WTC11 (cell line): Measurements from ENCODE around the gene EYA2. TPM values are rescaled to one million over a fixed set of nuclear protein-coding genes. Genes with fewer than 3 reads are reported as not detected.

Source experiments
- ATAC-seq: fragments of 200-7000 bp; cut with Tn5 transposase; 2 replicates; pipeline ENCODE4 v1.10.0; 2021; ENCODE audit warnings: mild to moderate bottlenecking, moderate library complexity
- CTCF ChIA-PET: fragments of 300-600 bp; sonication (Branson Sonifier 250); formaldehyde crosslinking; loops from one replicate; lab custom pipeline; 2021; ENCODE audit warnings: antibody characterized with exemption; lab: Charles Lee
- POLR2A ChIA-PET: fragments of 350-600 bp; sonication (Branson Sonifier 250); formaldehyde crosslinking; loops from one replicate; lab custom pipeline; 2021; ENCODE audit warnings: antibody characterized with exemption; lab: Charles Lee
- DNase-seq: peaks from one replicate; pipeline ENCODE4 v3.0.0; 2021; ENCODE audit warnings: low spot score
- H3K27ac Mint-ChIP-seq: 2 replicates; pipeline ENCODE4 v1.8.0; 2021; ENCODE audit warnings: mixed read lengths
- H3K27me3 Mint-ChIP-seq: 2 replicates; pipeline ENCODE4 v1.8.0; 2021; ENCODE audit warnings: low read depth, mild to moderate bottlenecking, moderate library complexity, mixed read lengths
- H3K36me3 Mint-ChIP-seq: 2 replicates; pipeline ENCODE4 v1.8.0; 2021; ENCODE audit warnings: mixed read lengths
- H3K4me1 Mint-ChIP-seq: 2 replicates; pipeline ENCODE4 v1.8.0; 2022; ENCODE audit warnings: mixed read lengths
- H3K4me3 Mint-ChIP-seq: 2 replicates; pipeline ENCODE4 v1.8.0; 2021; ENCODE audit warnings: mild to moderate bottlenecking, moderate library complexity, mixed read lengths
- H3K9me3 Mint-ChIP-seq: 2 replicates; pipeline ENCODE4 v1.8.0; 2021; ENCODE audit warnings: mixed read lengths
- ATF6 ChIP-seq: sonication (generic); formaldehyde crosslinking; IDR thresholded peaks from 2 replicates; pipeline ENCODE4 v1.8.1; 2023; ENCODE audit warnings: mild to moderate bottlenecking, missing genetic modification reagents
- ERG ChIP-seq: fragments of 250-450 bp; sonication (Bioruptor Pico); IDR thresholded peaks from 2 replicates; pipeline ENCODE4 v1.8.0; 2021; ENCODE audit warnings: mild to moderate bottlenecking
- ETV6 ChIP-seq: sonication (generic); formaldehyde crosslinking; IDR thresholded peaks from 2 replicates; pipeline ENCODE4 v1.8.1; 2022; ENCODE audit warnings: mild to moderate bottlenecking, missing genetic modification reagents
- GRHL2 ChIP-seq: fragments of 250-450 bp; sonication (Bioruptor Pico); IDR thresholded peaks from 2 replicates; pipeline ENCODE4 v1.8.0; 2022; ENCODE audit warnings: mild to moderate bottlenecking, moderate library complexity; ENCODE audit not compliant: insufficient replicate concordance, severe bottlenecking
- HMGXB4 ChIP-seq: sonication (generic); formaldehyde crosslinking; IDR thresholded peaks from 2 replicates; pipeline ENCODE4 v1.8.1; 2023; ENCODE audit warnings: mild to moderate bottlenecking, moderate library complexity, missing genetic modification reagents
- JAZF1 ChIP-seq: fragments of 250-450 bp; sonication (Bioruptor Pico); IDR thresholded peaks from 2 replicates; pipeline ENCODE4 v1.9.0; 2021; ENCODE audit warnings: moderate library complexity, mild to moderate bottlenecking, inconsistent platforms
- JUN ChIP-seq: sonication (generic); formaldehyde crosslinking; IDR thresholded peaks from 2 replicates; pipeline ENCODE4 v1.8.0; 2023; ENCODE audit warnings: mild to moderate bottlenecking, missing genetic modification reagents
- NR3C1 ChIP-seq: sonication (generic); formaldehyde crosslinking; conservative IDR thresholded peaks from 2 replicates; pipeline ENCODE4 v1.8.1; 2023; ENCODE audit warnings: low read depth, mild to moderate bottlenecking, missing genetic modification reagents
- SMAD3 ChIP-seq: sonication (generic); formaldehyde crosslinking; IDR thresholded peaks from 2 replicates; pipeline ENCODE4 v1.8.0; 2022; ENCODE audit warnings: missing genetic modification reagents, mild to moderate bottlenecking, borderline replicate concordance
- SOX15 ChIP-seq: fragments of 250-450 bp; sonication (Bioruptor Pico); IDR thresholded peaks from 2 replicates; pipeline ENCODE4 v1.9.0; 2021; ENCODE audit warnings: mild to moderate bottlenecking
- TCF7 ChIP-seq: sonication (generic); formaldehyde crosslinking; IDR thresholded peaks from 2 replicates; pipeline ENCODE4 v1.8.0; 2022; ENCODE audit warnings: mild to moderate bottlenecking, low read depth, missing genetic modification reagents, moderate library complexity
- TP53 ChIP-seq: sonication (generic); formaldehyde crosslinking; IDR thresholded peaks from 2 replicates; pipeline ENCODE4 v1.8.1; 2023; ENCODE audit warnings: mild to moderate bottlenecking, missing genetic modification reagents
- ZNF121 ChIP-seq: sonication (generic); formaldehyde crosslinking; IDR thresholded peaks from 2 replicates; pipeline ENCODE4 v1.8.0; 2023; ENCODE audit warnings: missing genetic modification reagents
- ZNF317 ChIP-seq: sonication (generic); formaldehyde crosslinking; IDR thresholded peaks from 2 replicates; pipeline ENCODE4 v1.8.1; 2023; ENCODE audit warnings: low read depth, mild to moderate bottlenecking, moderate library complexity, missing genetic modification reagents, borderline replicate concordance
- ZNF416 ChIP-seq: fragments of 250-450 bp; sonication (Bioruptor Pico); IDR thresholded peaks from 2 replicates; pipeline ENCODE4 v1.9.0; 2021; ENCODE audit warnings: mild to moderate bottlenecking, inconsistent platforms
- total RNA-seq: library from RNA; stranded (reverse); gene quantifications from 3 replicates; pipeline ENCODE4 v1.2.3, GENCODE V29; 2021
- TF ChIP-seq, protein P1 (sequence below): sonication (generic); formaldehyde crosslinking; IDR thresholded peaks from 2 replicates; pipeline ENCODE4 v1.8.0; 2023; ENCODE audit warnings: mild to moderate bottlenecking, missing genetic modification reagents
- TF ChIP-seq, protein P2 (sequence below): fragments of 250-450 bp; sonication (Bioruptor Pico); IDR thresholded peaks from 2 replicates; pipeline ENCODE4 v1.9.0; 2021; ENCODE audit warnings: mild to moderate bottlenecking
- TF ChIP-seq, protein P3 (sequence below): fragments of 250-450 bp; sonication (Bioruptor Pico); conservative IDR thresholded peaks from 2 replicates; pipeline ENCODE4 v1.9.0; 2021; ENCODE audit warnings: mild to moderate bottlenecking
- TF ChIP-seq, protein P4 (sequence below): sonication (generic); formaldehyde crosslinking; IDR thresholded peaks from 2 replicates; pipeline ENCODE4 v1.8.0; 2022; ENCODE audit warnings: mild to moderate bottlenecking, missing genetic modification reagents
- TF ChIP-seq, protein P5 (sequence below): sonication (generic); formaldehyde crosslinking; IDR thresholded peaks from 2 replicates; pipeline ENCODE4 v1.8.1; 2022; ENCODE audit warnings: low read depth, missing genetic modification reagents, borderline replicate concordance

EYA2 gene
- total RNA-seq, 1 experiment from 2014 or later = 1.5 TPM

- Mint-ChIP-seq H3K36me3 (peaks cover 14% of the 10 kb centered on the region), H3K27me3 (peaks cover 4% of the 10 kb centered on the region; the same call in 1 of the 2 replicates), H3K27ac (no peak overlapping the region), H3K4me3 (no peak overlapping the region), H3K9me3 (peaks cover 41% of the 10 kb centered on the region), H3K4me1 (no peaks in the 10 kb centered on the region)
- ChIA-PET POLR2A (no interaction called here), CTCF (no interaction called here)
- no peak for ATAC-seq
- no peak for DNase-seq
- TF ChIP-seq TP53 (CRISPR knock-in tag) (no peak), ETV6 (CRISPR knock-in tag) (no peak), TCF7 (no peak), JAZF1 (no peak), GRHL2 (CRISPR knock-in tag) (no peak), ZNF121 (CRISPR knock-in tag) (no peak), ZNF317 (CRISPR knock-in tag) (no peak), ERG (CRISPR knock-in tag) (no peak), SOX15 (CRISPR knock-in tag) (no peak), ZNF416 (CRISPR knock-in tag) (no peak), SMAD3 (CRISPR knock-in tag) (no peak), HMGXB4 (CRISPR knock-in tag) (no peak), ATF6 (CRISPR knock-in tag) (no peak), JUN (CRISPR knock-in tag) (no peak), NR3C1 (CRISPR knock-in tag) (no peak)
- TF ChIP-seq, protein P1, sequence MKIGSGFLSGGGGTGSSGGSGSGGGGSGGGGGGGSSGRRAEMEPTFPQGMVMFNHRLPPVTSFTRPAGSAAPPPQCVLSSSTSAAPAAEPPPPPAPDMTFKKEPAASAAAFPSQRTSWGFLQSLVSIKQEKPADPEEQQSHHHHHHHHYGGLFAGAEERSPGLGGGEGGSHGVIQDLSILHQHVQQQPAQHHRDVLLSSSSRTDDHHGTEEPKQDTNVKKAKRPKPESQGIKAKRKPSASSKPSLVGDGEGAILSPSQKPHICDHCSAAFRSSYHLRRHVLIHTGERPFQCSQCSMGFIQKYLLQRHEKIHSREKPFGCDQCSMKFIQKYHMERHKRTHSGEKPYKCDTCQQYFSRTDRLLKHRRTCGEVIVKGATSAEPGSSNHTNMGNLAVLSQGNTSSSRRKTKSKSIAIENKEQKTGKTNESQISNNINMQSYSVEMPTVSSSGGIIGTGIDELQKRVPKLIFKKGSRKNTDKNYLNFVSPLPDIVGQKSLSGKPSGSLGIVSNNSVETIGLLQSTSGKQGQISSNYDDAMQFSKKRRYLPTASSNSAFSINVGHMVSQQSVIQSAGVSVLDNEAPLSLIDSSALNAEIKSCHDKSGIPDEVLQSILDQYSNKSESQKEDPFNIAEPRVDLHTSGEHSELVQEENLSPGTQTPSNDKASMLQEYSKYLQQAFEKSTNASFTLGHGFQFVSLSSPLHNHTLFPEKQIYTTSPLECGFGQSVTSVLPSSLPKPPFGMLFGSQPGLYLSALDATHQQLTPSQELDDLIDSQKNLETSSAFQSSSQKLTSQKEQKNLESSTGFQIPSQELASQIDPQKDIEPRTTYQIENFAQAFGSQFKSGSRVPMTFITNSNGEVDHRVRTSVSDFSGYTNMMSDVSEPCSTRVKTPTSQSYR (CRISPR knock-in tag) = no peak
- TF ChIP-seq, protein P2, sequence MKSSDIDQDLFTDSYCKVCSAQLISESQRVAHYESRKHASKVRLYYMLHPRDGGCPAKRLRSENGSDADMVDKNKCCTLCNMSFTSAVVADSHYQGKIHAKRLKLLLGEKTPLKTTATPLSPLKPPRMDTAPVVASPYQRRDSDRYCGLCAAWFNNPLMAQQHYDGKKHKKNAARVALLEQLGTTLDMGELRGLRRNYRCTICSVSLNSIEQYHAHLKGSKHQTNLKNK = no peak
- TF ChIP-seq, protein P3, sequence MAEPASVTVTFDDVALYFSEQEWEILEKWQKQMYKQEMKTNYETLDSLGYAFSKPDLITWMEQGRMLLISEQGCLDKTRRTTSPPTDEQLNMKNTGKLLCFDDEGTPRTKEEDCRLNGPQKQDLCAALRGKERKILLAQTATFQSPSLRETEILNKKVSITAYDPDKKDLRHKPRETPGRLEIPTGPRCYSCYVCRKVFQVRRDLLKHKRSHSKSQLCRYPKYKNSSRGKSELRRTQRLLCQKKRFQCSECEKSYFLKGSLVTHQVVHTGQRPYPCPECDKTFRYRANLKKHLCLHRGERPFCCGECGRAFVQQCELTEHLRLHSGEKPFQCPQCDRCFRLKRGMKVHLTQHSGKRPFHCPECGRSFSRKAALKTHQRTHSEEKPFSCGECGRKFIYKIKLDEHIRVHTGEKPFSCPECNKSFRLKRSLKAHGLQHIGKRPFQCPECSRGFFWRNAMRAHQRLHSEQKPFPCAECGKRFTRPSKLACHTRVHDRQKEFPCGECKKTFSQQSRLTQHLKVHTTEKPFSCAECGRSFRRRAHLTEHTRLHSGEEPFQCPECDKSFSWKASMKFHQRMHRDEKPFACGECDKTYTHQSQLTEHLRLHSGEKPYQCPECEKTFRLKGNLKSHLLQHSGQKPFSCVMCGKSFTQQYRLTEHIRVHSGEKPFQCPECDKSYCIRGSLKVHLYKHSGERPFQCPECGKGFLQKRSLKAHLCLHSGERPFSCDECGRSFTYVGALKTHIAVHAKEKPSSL = no peak
- TF ChIP-seq, protein P4, sequence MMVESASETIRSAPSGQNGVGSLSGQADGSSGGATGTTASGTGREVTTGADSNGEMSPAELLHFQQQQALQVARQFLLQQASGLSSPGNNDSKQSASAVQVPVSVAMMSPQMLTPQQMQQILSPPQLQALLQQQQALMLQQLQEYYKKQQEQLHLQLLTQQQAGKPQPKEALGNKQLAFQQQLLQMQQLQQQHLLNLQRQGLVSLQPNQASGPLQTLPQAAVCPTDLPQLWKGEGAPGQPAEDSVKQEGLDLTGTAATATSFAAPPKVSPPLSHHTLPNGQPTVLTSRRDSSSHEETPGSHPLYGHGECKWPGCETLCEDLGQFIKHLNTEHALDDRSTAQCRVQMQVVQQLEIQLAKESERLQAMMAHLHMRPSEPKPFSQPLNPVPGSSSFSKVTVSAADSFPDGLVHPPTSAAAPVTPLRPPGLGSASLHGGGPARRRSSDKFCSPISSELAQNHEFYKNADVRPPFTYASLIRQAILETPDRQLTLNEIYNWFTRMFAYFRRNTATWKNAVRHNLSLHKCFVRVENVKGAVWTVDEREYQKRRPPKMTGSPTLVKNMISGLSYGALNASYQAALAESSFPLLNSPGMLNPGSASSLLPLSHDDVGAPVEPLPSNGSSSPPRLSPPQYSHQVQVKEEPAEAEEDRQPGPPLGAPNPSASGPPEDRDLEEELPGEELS = no peak
- TF ChIP-seq, protein P5, sequence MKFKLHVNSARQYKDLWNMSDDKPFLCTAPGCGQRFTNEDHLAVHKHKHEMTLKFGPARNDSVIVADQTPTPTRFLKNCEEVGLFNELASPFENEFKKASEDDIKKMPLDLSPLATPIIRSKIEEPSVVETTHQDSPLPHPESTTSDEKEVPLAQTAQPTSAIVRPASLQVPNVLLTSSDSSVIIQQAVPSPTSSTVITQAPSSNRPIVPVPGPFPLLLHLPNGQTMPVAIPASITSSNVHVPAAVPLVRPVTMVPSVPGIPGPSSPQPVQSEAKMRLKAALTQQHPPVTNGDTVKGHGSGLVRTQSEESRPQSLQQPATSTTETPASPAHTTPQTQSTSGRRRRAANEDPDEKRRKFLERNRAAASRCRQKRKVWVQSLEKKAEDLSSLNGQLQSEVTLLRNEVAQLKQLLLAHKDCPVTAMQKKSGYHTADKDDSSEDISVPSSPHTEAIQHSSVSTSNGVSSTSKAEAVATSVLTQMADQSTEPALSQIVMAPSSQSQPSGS (CRISPR knock-in tag) = no peak
Observed at GRCh38 chr20:47080365-47080764, 185.7 kb downstream of the EYA2 start.
